HUES48 (cell line): ENCODE results near the gene SLC47A1.

Source experiments
- H3K27ac ChIP-seq: one replicate; pipeline ENCODE4 v1.7.0; 2013; ENCODE audit warnings: low read depth, low read length, inconsistent platforms
- H3K27me3 ChIP-seq: 2 replicates; pipeline ENCODE4 v1.6.1; 2013; ENCODE audit warnings: mild to moderate bottlenecking, low read length; ENCODE audit not compliant: control insufficient read depth, insufficient read depth
- H3K36me3 ChIP-seq: 2 replicates; pipeline ENCODE4 v1.6.1; 2013; ENCODE audit warnings: low read length; ENCODE audit not compliant: control insufficient read depth, insufficient read depth
- H3K4me1 ChIP-seq: 2 replicates; pipeline ENCODE4 v1.6.1; 2013; ENCODE audit warnings: mild to moderate bottlenecking, low read length; ENCODE audit not compliant: control insufficient read depth, insufficient read depth
- H3K4me3 ChIP-seq: 2 replicates; pipeline ENCODE4 v1.5.1; 2013; ENCODE audit warnings: mild to moderate bottlenecking, low read depth, low read length
- H3K9ac ChIP-seq: 2 replicates; pipeline ENCODE4 v1.6.1; 2013; ENCODE audit warnings: mild to moderate bottlenecking, low read depth, low read length, moderate library complexity
- H3K9me3 ChIP-seq: 2 replicates; pipeline ENCODE4 v1.6.1; 2013; ENCODE audit warnings: low read length; ENCODE audit not compliant: control insufficient read depth, insufficient read depth

The SLC47A1 gene

GRCh38 chr17:19613979-19614378 is 80.3 kb downstream of the SLC47A1 start:
- Histone ChIP-seq H3K9ac (no peak overlapping the region), H3K27me3 (no peaks in the 10 kb centered on the region), H3K36me3 (no peaks in the 10 kb centered on the region), H3K27ac (no peak overlapping the region), H3K4me3 (no peak overlapping the region), H3K4me1 (no peaks in the 10 kb centered on the region), H3K9me3 (peaks cover 11% of the 10 kb centered on the region; the same call in 1 of the 2 replicates)

- Histone ChIP-seq H3K27me3 (no peaks in the 10 kb centered on the region), H3K4me1 (no peaks in the 10 kb centered on the region), H3K9me3 (peaks cover 20% of the 10 kb centered on the region), H3K36me3 (no peaks in the 10 kb centered on the region), H3K27ac (no peak overlapping the region), H3K4me3 (no peak overlapping the region), H3K9ac (no peak overlapping the region)
Measured at GRCh38 chr17:19614900-19615299, 81.2 kb downstream of the SLC47A1 start.

- Histone ChIP-seq H3K4me3 (no peak overlapping the region), H3K36me3 (no peaks in the 10 kb centered on the region), H3K4me1 (no peaks in the 10 kb centered on the region), H3K9me3 (peaks cover 20% of the 10 kb centered on the region), H3K9ac (no peak overlapping the region), H3K27ac (no peak overlapping the region), H3K27me3 (no peaks in the 10 kb centered on the region)
Measured at GRCh38 chr17:19618015-19618414, 84.4 kb downstream of the SLC47A1 start.

GRCh38 chr17:19619705-19620325 is 86.2 kb downstream of the SLC47A1 start:
- no peak overlapping the region for H3K4me3 ChIP-seq
- no peak overlapping the region for H3K9ac ChIP-seq
- no peak overlapping the region for H3K27ac ChIP-seq
- no peaks in the 10 kb centered on the region for H3K4me1 ChIP-seq
- no peaks in the 10 kb centered on the region for H3K27me3 ChIP-seq
- H3K9me3 ChIP-seq: peaks cover 20% of the 10 kb centered on the region
- H3K36me3 ChIP-seq: no peaks in the 10 kb centered on the region

GRCh38 chr17:19621697-19622096 is 88.0 kb downstream of the SLC47A1 start:
- Histone ChIP-seq H3K36me3 (no peaks in the 10 kb centered on the region), H3K9me3 (peaks cover 20% of the 10 kb centered on the region), H3K4me3 (no peak overlapping the region), H3K4me1 (no peaks in the 10 kb centered on the region), H3K27me3 (no peaks in the 10 kb centered on the region), H3K27ac (no peak overlapping the region), H3K9ac (no peak overlapping the region)

- Histone ChIP-seq H3K4me3 (no peak overlapping the region), H3K27me3 (no peaks in the 10 kb centered on the region), H3K9ac (no peak overlapping the region), H3K9me3 (no peaks in the 10 kb centered on the region), H3K36me3 (no peaks in the 10 kb centered on the region), H3K4me1 (no peaks in the 10 kb centered on the region), H3K27ac (no peak overlapping the region)
Measured at GRCh38 chr17:19626079-19626478, 92.4 kb downstream of the SLC47A1 start.
